Neutrophil (primary cell): ENCODE results near the gene AFMID.
"Not testable (repeated sequence)": the region's sequence is repeated elsewhere in the genome, so short reads cannot be mapped to it uniquely, and the experiment has no call there.

Source experiments
- H3K27ac ChIP-seq: fragments of 200-600 bp; sonication (generic); 2 replicates; pipeline ENCODE4 v1.5.1; 2016; ENCODE audit warnings: mild to moderate bottlenecking, moderate library complexity
- H3K27me3 ChIP-seq: fragments of 200-600 bp; sonication (generic); 2 replicates; pipeline ENCODE4 v1.6.0; 2016; ENCODE audit warnings: mild to moderate bottlenecking
- H3K36me3 ChIP-seq: fragments of 200-600 bp; sonication (generic); 2 replicates; pipeline ENCODE4 v1.5.1; 2017
- H3K4me1 ChIP-seq, 2 experiments: fragments of 200-600 bp in 1 of 2; sonication (generic) in 1 of 2; 1 replicate in 1 of 2; 2 replicates in 1 of 2; pipeline versions ENCODE4 v1.5.1 to v1.6.1; 2013 to 2016; ENCODE audit warnings: low read depth in 1 of 2, low read length in 1 of 2, mild to moderate bottlenecking in 1 of 2, moderate library complexity in 1 of 2; ENCODE audit not compliant: control insufficient read depth in 1 of 2, insufficient read depth in 1 of 2
- H3K4me3 ChIP-seq, 2 experiments: fragments of 200-600 bp in 1 of 2; sonication (generic) in 1 of 2; 1 replicate in 1 of 2; 2 replicates in 1 of 2; pipeline ENCODE4 v1.5.1; 2013 to 2016; ENCODE audit warnings: low read depth in 1 of 2, low read length in 1 of 2, mild to moderate bottlenecking in 1 of 2, moderate library complexity in 1 of 2
- H3K9me3 ChIP-seq: fragments of 200-600 bp; sonication (generic); 2 replicates; pipeline ENCODE4 v1.5.1; 2016
- TF ChIP-seq, protein P1 (sequence below): fragments of 200-600 bp; sonication (generic); IDR thresholded peaks from 2 replicates; pipeline ENCODE4 v1.5.1; 2016; ENCODE audit warnings: antibody characterized with exemption

Gene AFMID

DNA sequence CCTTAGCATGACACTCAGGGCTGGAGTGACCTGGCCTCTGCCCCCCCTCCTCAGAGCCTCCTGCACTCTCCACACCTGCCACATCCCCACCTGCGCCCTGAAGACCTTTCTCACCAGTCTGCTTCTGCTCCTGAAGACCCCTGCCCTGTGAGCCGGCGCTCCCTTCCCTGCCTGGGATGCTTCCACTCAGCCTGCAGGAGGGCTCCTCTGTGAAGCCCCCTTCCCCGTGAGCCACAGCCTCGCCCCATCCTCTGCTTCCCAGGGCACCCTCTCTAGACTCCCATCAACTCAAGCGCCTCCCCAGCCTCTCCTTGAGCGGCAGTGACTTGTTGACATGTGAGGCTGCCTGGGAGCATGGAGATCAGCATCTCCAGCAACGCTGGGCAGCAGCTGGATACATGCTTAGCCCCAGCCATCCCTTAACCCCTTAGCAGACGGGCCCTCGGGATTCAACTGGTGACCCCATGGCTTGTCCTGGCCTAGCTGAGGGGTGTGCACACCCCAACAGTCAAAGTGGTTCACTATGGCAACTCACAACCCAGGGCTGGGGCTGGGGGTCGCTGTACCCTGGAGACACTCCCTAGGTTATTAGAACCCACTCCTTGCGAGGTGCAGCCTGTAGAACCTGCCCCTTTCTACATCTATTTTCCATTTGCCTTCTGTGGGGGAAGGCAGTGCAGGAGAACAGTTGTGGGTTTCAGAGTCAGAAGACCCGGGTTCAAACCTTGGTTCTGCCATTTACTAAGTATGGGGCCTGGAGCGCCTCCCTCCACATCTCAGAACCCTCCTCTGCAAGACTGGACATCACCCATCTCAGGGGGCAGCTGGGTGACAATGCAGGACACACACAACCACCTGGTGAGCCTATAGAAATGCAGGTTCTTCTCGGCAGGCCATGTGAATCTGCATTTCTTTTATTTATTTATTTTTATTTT lies 65.8 kb downstream of the AFMID start:
- no peaks in the 10 kb centered on the region for H3K36me3 ChIP-seq
- H3K27ac ChIP-seq: no peak overlapping the region
- H3K4me1 ChIP-seq: peaks cover 40 to 51% of the 10 kb centered on the region in 2 experiments
- no peaks in the 10 kb centered on the region for H3K9me3 ChIP-seq
- TF ChIP-seq, protein P1, sequence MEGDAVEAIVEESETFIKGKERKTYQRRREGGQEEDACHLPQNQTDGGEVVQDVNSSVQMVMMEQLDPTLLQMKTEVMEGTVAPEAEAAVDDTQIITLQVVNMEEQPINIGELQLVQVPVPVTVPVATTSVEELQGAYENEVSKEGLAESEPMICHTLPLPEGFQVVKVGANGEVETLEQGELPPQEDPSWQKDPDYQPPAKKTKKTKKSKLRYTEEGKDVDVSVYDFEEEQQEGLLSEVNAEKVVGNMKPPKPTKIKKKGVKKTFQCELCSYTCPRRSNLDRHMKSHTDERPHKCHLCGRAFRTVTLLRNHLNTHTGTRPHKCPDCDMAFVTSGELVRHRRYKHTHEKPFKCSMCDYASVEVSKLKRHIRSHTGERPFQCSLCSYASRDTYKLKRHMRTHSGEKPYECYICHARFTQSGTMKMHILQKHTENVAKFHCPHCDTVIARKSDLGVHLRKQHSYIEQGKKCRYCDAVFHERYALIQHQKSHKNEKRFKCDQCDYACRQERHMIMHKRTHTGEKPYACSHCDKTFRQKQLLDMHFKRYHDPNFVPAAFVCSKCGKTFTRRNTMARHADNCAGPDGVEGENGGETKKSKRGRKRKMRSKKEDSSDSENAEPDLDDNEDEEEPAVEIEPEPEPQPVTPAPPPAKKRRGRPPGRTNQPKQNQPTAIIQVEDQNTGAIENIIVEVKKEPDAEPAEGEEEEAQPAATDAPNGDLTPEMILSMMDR: no peak
- no peak overlapping the region for H3K4me3 ChIP-seq
- peaks cover 4% of the 10 kb centered on the region for H3K27me3 ChIP-seq

DNA sequence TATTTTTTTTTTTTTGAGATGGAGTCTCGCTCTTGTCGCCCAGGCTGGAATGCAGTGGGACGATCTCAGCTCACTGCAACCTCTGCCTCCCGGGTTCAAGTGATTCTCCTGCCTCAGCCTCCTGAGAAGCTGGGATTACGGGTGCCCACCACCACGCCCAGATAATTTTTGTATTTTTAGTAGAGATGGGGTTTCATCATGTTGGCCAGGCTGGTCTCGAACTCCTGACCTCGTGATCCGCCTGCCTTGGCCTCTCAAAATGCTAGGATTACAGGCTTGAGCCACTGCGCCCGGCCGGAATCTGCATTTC lies 66.4 kb downstream of the AFMID start:
- Histone ChIP-seq H3K4me3 (peak overlapping the region; percentile 65 to 100), H3K4me1 (peaks cover 46 to 58% of the 10 kb centered on the region in 2 experiments)
- not testable (repeated sequence) for H3K9me3 ChIP-seq, H3K27ac ChIP-seq, H3K27me3 ChIP-seq, H3K36me3 ChIP-seq

DNA sequence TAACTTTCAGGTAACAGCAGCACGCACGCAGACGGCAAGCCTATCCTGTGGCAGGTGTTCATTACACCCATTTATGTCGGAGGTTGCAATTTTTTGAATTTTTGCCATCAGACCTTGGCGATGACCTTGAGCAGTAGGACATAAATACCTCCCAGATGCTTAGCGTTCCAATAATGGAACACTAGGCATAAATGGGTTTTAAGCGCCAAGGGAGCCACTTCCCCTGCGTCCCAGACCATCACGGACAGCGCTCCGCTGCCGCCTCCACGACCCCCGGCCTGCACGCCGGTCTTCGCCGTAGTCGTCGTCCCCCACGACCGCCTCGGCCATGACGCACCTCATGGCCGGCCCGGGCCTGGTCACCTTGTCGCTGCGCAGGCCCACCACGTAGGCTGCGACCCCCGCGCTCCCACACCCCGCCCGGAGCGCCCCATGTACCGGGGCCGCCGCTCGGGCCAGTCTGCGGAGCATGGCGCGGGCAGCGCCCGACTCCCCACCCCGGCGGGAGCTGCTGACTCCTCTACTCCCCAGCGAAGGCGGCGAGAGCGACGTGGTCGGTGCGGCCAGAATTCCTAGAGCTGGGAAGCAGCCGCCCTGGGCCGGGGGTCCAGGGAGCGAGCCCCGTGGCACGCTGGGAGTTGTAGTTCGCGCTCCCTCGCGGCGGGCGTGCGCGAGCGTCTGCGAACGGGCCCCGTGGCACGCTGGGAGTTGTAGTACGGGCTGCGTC lies 66.9 kb downstream of the AFMID start:
- Histone ChIP-seq H3K9me3 (no peaks in the 10 kb centered on the region), H3K36me3 (no peaks in the 10 kb centered on the region), H3K4me3 (peak overlapping the region; percentile 65 to 100), H3K27me3 (peaks cover 4% of the 10 kb centered on the region), H3K27ac (peak overlapping the region; percentile 38), H3K4me1 (peaks cover 51 to 62% of the 10 kb centered on the region in 2 experiments)
- TF ChIP-seq, protein P1: peak; percentile 27

DNA sequence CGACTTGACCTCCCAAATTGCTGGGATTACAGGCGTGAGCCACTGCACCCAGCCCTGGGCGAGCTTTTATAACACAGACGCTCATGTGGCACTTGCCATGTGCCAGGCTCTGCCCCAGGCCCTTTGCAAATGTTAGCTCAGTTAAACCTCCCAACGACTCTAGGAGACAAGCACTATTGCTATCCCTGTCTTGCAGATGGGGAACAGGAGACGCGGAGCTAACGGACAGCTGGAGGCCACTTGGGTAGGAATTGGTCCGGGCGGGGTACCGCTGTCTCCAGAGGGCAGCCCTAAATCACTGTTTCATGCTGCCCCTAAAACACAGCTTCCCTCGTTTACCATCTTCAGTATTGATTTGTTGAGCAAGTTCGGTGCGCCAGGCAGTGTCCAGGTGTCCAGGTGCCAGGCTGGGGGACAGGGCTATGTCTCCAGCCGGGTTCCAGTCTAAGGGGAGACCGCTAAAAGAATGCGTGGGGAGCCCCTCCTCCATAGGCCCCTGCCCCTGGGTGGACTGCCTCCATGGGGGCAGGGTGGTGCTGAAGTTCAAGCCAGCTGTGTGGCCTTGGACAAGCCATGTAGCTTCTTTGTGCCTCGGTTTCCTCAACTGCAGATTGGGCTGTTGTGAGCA lies 68.0 kb downstream of the AFMID start:
- Histone ChIP-seq H3K36me3 (no peaks in the 10 kb centered on the region), H3K27me3 (peaks cover 4% of the 10 kb centered on the region), H3K27ac (no peak overlapping the region), H3K4me3 (no peak overlapping the region), H3K4me1 (peaks cover 53 to 72% of the 10 kb centered on the region in 2 experiments), H3K9me3 (no peaks in the 10 kb centered on the region)
- TF ChIP-seq, protein P1: no peak

DNA sequence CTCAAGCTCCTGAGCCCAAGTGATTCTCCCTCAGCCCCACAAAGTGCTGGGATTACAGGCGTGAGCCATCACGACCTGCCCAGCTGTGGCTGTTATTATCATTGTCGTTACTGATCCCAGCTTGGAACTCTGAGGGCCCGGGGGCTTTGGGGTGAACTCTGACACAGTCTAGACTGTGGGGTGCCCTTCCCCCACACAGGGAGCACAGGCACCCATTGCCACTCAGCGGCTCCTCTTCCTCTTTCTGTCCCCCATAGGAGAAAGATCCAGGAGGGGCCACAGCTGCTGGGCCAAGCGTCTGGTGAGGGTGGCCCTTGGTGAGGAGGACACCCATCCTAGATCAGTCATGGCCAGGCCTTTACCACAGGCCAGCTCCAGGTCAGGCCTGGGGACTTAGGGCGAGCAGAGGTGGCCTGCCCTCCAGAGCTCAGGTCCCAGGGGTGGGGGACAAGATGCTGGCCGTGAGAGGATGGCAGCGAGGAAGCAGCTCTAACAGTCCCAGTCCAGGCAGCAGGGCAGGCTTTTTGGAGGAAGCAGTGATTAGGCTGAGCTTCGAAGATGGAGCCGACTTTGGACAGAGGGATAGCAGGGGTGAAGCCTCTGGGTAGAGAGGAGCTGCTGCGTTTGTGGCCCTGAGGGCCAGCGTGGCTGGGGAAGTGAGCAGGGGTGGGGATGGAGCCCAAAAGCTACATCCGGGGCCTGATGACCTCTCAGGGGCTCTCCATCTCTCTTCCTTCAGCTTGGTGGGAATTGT lies 69.0 kb downstream of the AFMID start:
- Histone ChIP-seq H3K27me3 (peaks cover 4% of the 10 kb centered on the region), H3K4me3 (peak overlapping the region in 1 of 2 experiments; percentile 20), H3K9me3 (no peaks in the 10 kb centered on the region), H3K4me1 (peaks cover 47 to 80% of the 10 kb centered on the region in 2 experiments), H3K36me3 (no peaks in the 10 kb centered on the region), H3K27ac (no peak overlapping the region)
- TF ChIP-seq, protein P1: no peak
